Liver (tissue), 9 donors: ENCODE data around the gene CDK9. TPM values are rescaled to one million over a fixed set of nuclear protein-coding genes. Genes with fewer than 3 reads are reported as not detected.
A peak's percentile ranks its signal among the peaks of the same experiment; 100 is the strongest.

ENCODE experiments used
- DNase-seq: peaks from one replicate; pipeline ENCODE4 v3.0.0-alpha.2; 2017; ENCODE audit warnings: low spot score
- H3K27ac ChIP-seq, 2 donors: one replicate each; pipeline ENCODE4 v1.7.0; 2013; ENCODE audit warnings: inconsistent platforms in 2 of 2, low read length in 2 of 2, control low read depth in 1 of 2, low read depth in 1 of 2, mild to moderate bottlenecking in 1 of 2
- H3K27me3 ChIP-seq, 4 donors: one replicate each; pipeline versions ENCODE4 v1.6.1 to v1.7.0; 2013; ENCODE audit warnings: low read length in 3 of 4, inconsistent platforms in 1 of 4, mild to moderate bottlenecking in 1 of 4, moderate library complexity in 1 of 4; ENCODE audit not compliant: control insufficient read depth in 4 of 4, insufficient read depth in 4 of 4
- H3K36me3 ChIP-seq, 4 donors: one replicate each; pipeline versions ENCODE4 v1.6.1 to v1.7.0; 2013; ENCODE audit warnings: low read length in 3 of 4, mild to moderate bottlenecking in 3 of 4, low read depth in 1 of 4, moderate library complexity in 1 of 4; ENCODE audit not compliant: control insufficient read depth in 4 of 4, insufficient read depth in 3 of 4
- H3K4me1 ChIP-seq, 4 donors: one replicate each; pipeline versions ENCODE4 v1.6.1 to v1.7.0; 2013; ENCODE audit warnings: low read length in 3 of 4, mild to moderate bottlenecking in 3 of 4, moderate library complexity in 1 of 4; ENCODE audit not compliant: control insufficient read depth in 4 of 4, insufficient read depth in 4 of 4
- H3K4me3 ChIP-seq, 3 donors: one replicate each; pipeline versions ENCODE4 v1.6.1 to v1.7.0; 2013; ENCODE audit warnings: low read length in 3 of 3, control low read depth in 1 of 3, low read depth in 1 of 3, mild to moderate bottlenecking in 1 of 3
- H3K9ac ChIP-seq, 2 donors: one replicate each; pipeline ENCODE4 v1.7.0; 2013; ENCODE audit warnings: low read length in 2 of 2, mild to moderate bottlenecking in 2 of 2, moderate library complexity in 2 of 2, control low read depth in 1 of 2, low read depth in 1 of 2
- H3K9me3 ChIP-seq, 4 donors: one replicate each; pipeline versions ENCODE4 v1.6.1 to v1.7.0; 2013; ENCODE audit warnings: low read length in 3 of 4; ENCODE audit not compliant: control insufficient read depth in 4 of 4
- EGR1 ChIP-seq, 2 donors: IDR thresholded peaks; 2 replicates each; pipeline ENCODE4 v1.6.1; 2016 to 2018; ENCODE audit warnings: antibody characterized with exemption in 2 of 2, low read depth in 2 of 2
- FOXA1 ChIP-seq: IDR thresholded peaks from 2 replicates; pipeline ENCODE4 v1.6.1; 2016; ENCODE audit warnings: antibody characterized with exemption
- HNF4G ChIP-seq: IDR thresholded peaks from 2 replicates; pipeline ENCODE4 v1.6.1; 2016; ENCODE audit warnings: antibody characterized with exemption
- NR2F2 ChIP-seq: IDR thresholded peaks from 2 replicates; pipeline ENCODE4 v1.6.1; 2016; ENCODE audit warnings: antibody characterized with exemption
- SP1 ChIP-seq: IDR thresholded peaks from 2 replicates; pipeline ENCODE4 v1.6.1; 2018; ENCODE audit warnings: antibody characterized with exemption, mild to moderate bottlenecking
- TAF1 ChIP-seq: conservative IDR thresholded peaks from 2 replicates; pipeline ENCODE4 v1.6.1; 2016; ENCODE audit warnings: antibody characterized with exemption, mild to moderate bottlenecking
- YY1 ChIP-seq: IDR thresholded peaks from 2 replicates; pipeline ENCODE4 v1.6.1; 2016; ENCODE audit warnings: antibody characterized with exemption, mild to moderate bottlenecking
- ZBTB33 ChIP-seq: IDR thresholded peaks from 2 replicates; pipeline ENCODE4 v1.6.1; 2016; ENCODE audit warnings: antibody characterized with exemption
- WGBS: extraction: QIAGEN DNeasy Blood & Tissue Kit; methylation state at CpG from one replicate; pipeline ENCODE4 v1.1.7; 2013; 5-methylcytosine and 5-hydroxymethylcytosine counted together
- polyA plus RNA-seq, 2 donors: library from polyadenylated mRNA; stranded (reverse) in 1 of 2; unstranded in 1 of 2; fragments of 200-250 nt in 1 of 2; fragments of >200 nt in 1 of 2; fragmentation: Nextera tagmentation in 1 of 2; extraction: Ambion mirVana in 1 of 2; gene quantifications; one replicate each; pipeline versions ENCODE4 v1.2.1 to v1.2.3, GENCODE V29; 2013 to 2015
- total RNA-seq, 2 donors: library from RNA; depleted of rRNA; stranded (reverse); fragments of >200 nt; gene quantifications; one replicate each; pipeline ENCODE4 v1.2.3, GENCODE V29; 2014
- TF ChIP-seq, protein P1 (sequence below): fragments of 150-350 bp; IDR thresholded peaks from 2 replicates; pipeline ENCODE4 v1.5.1; 2017; ENCODE audit warnings: improper control_type of control experiment, low read depth, low read length; ENCODE audit not compliant: missing input control
- donor health status: healthy.
- donor health status: healthy.
- donor health status: healthy.
- donor health status: healthy.
- donor health status: healthy.

The CDK9 gene
- total and polyA plus RNA-seq, 4 donors: 31.8 to 41.4 (median 36.8) TPM

GRCh38 chr9:127813686-127814226, 27.9 kb downstream of the CDK9 start:
- DNase-seq: peak; percentile 35
- peaks cover 7 to 17% (median 12%) of the 10 kb centered on the region in 4 donors for H3K4me1 ChIP-seq
- H3K9me3 ChIP-seq: no peaks in the 10 kb centered on the region
- H3K27ac ChIP-seq: no peak overlapping the region
- no peak overlapping the region for H3K9ac ChIP-seq
- TF ChIP-seq ZBTB33 (no peak), NR2F2 (peak; percentile 8)
- WGBS: 67% methylated on average over 9 of the region's 9 CpGs
- no peaks in the 10 kb centered on the region for H3K27me3 ChIP-seq
- no peak overlapping the region for H3K4me3 ChIP-seq
- H3K36me3 ChIP-seq: peaks cover 21 to 50% (median 25%) of the 10 kb centered on the region in 4 donors

DNA sequence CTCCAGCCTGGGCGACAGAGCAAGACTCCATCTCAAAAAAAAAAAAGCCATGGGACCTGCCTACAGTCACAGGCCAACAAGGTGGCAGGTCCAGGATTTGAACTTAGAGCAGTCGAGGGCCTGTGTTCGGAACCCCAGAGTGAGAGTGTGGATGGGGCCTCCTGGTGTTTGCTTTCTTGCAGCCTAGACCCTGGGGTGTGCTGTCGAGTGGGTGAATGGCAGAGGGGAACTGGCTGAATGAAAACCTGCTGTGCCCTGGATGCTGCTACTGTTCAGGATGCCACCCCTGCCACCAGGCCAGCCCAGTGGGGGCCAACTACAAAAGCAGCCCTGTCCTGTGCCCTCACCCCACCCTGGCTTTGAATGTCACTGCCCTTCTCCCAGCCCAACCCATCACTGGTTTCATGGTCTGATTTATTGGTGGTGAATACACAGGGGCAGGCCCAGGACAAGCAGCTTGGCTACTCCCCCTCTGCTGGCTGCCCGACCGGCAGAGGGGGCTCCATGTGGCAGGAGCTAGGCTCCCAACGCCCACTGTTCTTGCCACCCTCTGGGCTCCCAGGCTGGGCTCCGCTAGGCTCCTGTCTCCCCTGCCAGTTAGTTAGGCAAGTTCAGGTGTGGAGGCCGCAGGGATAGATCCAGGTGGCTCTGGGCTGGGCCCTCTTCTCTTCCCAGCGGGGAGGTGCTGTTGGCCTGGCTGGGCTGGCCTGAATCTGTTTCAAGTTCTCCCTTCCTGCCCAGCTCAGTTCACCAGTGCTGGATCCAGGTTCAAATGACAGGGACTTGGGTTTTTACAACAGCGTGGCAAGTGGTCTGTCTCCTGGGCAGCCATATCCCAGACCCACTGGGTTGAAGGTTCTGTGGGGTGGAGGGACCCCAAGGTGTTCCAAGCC, 29.0 kb downstream of the CDK9 start:
- TF ChIP-seq EGR1 (IDR thresholded peaks at IDR 0.05; ENCODE audit: low read depth in 2 of 2): no peak
- TF ChIP-seq SP1: no peak
- no peak for TF ChIP-seq HNF4G
- no peak for TF ChIP-seq YY1

DNA sequence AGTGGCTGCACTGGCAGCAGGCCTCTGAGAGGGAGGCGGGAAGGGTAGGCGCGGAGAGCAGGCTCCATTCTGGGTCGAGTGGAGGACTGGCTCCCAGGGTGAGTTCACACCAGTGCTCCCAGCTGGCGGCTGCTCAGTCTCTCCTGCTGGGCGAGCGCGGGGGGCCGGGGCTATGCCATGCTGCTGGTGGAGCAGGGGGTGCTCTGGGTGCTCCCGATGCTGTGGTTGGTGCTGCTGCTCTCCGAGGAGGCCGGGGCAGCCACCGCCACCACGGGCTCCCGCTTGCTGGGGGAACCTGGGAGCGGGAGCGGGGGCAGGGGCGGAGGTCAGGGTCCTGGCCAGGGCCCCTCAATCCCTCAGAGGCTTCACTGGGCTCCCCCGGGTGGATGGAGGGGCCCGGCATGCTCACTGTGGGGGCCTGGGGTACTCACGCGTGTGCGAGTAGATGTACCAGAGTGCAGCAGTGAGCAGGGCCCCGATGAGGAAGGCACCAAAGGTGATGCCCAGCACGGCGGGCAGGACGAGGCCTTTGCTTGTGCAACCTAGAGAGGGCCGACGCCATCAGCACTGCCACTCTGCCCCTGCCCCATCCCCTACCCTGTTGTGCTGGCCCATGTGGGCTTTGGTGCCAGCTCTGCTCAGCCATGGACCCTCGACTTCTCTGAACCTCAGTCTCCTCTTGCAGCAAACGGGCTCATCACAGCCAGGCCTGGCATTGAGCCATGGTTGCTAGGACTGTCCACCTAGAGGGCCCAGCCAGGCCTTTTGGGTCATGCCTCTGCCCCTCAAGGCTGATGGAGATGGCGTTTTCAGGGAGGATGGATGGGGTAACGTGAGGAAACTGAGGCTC, 29.9 kb downstream of the CDK9 start:
- TF ChIP-seq EGR1 (IDR thresholded peaks at IDR 0.05; ENCODE audit: low read depth in 2 of 2): no peak
- TF ChIP-seq SP1: no peak
- TF ChIP-seq FOXA1: no peak
- TF ChIP-seq, protein P1, sequence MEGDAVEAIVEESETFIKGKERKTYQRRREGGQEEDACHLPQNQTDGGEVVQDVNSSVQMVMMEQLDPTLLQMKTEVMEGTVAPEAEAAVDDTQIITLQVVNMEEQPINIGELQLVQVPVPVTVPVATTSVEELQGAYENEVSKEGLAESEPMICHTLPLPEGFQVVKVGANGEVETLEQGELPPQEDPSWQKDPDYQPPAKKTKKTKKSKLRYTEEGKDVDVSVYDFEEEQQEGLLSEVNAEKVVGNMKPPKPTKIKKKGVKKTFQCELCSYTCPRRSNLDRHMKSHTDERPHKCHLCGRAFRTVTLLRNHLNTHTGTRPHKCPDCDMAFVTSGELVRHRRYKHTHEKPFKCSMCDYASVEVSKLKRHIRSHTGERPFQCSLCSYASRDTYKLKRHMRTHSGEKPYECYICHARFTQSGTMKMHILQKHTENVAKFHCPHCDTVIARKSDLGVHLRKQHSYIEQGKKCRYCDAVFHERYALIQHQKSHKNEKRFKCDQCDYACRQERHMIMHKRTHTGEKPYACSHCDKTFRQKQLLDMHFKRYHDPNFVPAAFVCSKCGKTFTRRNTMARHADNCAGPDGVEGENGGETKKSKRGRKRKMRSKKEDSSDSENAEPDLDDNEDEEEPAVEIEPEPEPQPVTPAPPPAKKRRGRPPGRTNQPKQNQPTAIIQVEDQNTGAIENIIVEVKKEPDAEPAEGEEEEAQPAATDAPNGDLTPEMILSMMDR: no peak
- TF ChIP-seq TAF1: no peak
- no peak for TF ChIP-seq NR2F2
- H3K4me3 ChIP-seq: no peak overlapping the region
- no peak overlapping the region for H3K9ac ChIP-seq
- no peaks in the 10 kb centered on the region for H3K4me1 ChIP-seq
- H3K27ac ChIP-seq: no peak overlapping the region
- no peaks in the 10 kb centered on the region for H3K9me3 ChIP-seq
- no peaks in the 10 kb centered on the region for H3K27me3 ChIP-seq
- peaks cover 21 to 49% (median 26%) of the 10 kb centered on the region in 4 donors for H3K36me3 ChIP-seq
- WGBS: 92% methylated on average over 33 of the region's 33 CpGs
- no peak for DNase-seq

More for the DNA sequence above, 29.0 kb downstream of the CDK9 start:
- no peak for DNase-seq
- Histone ChIP-seq H3K9ac (no peak overlapping the region), H3K4me1 (peaks cover 5 to 9% (median 6%) of the 10 kb centered on the region in 4 donors), H3K4me3 (no peak overlapping the region), H3K27me3 (no peaks in the 10 kb centered on the region), H3K9me3 (no peaks in the 10 kb centered on the region), H3K27ac (no peak overlapping the region), H3K36me3 (peaks cover 21 to 54% (median 26%) of the 10 kb centered on the region in 4 donors)
- WGBS: 89% methylated on average over 11 of the region's 11 CpGs
